Stimulated activated CD8-positive, alpha-beta memory T cell treated with anti-CD3 and anti-CD28 coated beads, Interleukin-15, amount 100 ng/mL, for 4 hours (primary cell): Measurements from ENCODE around the gene NR1H3.
"Not testable (repeated sequence)": the region's sequence is repeated elsewhere in the genome, so short reads cannot be mapped to it uniquely, and the experiment has no call there.

Source experiments
- DNase-seq, 2 donors: peaks; one replicate each; pipeline ENCODE4 v3.0.0-alpha.2; 2020; ENCODE audit warnings: low read depth in 2 of 2

The NR1H3 gene

DNA sequence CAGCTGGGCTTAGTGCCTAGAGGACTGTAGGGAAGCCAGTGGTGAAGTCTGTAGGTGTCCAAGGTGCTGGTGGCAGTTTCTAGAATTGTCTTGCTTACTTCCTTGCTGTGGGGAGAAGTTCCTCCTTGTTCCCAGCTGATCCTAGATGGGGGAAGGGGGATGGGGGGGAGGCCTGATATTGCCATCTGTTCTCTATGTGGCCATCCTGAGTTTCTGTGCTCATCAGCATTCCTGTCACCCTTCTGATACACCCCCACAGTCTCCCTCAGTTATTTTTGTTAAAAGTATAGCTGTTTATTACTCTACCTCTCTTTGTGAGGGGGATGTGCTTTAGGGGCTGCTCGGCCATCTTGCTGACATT lies 48.7 kb downstream of the NR1H3 start:
- no peak for DNase-seq

DNA sequence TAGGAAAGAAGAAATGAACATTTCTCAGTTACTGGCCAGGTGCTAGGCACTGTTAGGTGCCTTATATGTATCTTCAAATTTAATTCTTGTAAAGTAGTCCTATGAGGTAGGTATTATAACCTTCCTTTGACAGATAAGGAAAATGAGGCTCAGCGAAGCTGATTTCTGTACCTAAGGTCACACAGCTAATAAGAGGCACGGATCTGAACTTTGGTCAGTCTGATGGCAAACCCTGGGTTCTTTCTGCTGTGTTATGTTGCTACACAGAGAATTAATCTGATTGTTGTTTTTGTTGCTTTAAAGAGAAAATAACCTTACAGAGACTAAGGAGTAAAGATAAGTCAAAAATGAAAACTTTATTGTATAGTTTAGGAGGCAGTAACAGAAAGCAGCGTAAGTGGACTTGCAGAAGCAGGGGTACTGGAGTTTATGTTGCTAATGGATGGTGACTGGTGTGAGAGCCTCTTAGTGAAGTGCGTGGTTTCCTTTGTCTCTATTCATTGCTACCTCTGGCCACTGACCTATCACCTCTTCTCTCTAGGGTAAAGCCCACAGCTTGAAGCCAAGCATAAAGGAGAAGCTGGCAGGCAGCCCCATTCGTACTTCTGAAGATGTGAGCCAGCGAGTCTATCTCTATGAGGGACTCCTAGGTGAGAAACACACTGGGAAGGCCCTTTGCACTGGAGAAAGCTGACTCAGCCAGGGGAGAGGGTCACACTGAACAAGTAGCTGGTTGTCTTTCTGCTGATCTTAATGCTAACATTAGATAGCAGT lies 50.4 kb downstream of the NR1H3 start:
- no peak for DNase-seq

DNA sequence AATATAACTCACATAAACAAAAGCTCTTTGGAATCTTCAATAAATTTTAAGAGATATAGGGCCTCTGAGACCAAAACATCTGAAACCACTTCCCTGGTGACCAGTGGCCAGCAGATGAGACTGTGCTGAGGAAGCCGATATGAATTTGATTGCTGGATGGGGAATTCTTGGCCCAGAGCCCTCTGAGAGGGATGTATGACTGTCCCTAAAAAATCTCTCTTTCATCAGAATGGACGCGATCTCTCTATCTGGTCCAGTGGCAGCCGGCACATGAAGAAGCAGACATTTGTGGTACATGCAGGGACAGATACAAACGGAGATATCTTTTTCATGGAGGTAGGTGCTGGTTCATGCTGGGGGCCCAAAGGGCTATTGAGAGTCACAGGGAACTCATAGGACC lies 57.2 kb downstream of the NR1H3 start:
- DNase-seq: no peak

DNA sequence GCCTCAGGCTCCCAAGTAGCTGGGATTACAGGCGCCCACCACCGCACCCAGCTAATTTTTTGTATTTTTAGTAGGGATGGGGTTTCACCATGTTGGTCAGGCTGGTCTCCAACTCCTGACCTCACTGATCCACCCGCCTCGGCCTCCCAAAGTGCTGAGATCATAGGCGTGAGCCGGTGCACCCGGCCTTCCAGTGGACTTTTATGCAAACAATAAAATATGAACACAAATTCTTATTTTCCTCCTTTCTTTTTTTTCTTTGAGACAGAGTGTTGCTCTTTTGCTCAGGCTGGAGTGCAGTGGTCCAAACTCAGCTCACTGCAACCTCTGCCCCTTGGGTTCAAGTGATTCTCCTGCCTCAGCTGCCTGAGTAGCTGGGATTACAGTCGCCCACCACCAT lies 58.7 kb downstream of the NR1H3 start:
- DNase-seq: not testable (repeated sequence)

DNA sequence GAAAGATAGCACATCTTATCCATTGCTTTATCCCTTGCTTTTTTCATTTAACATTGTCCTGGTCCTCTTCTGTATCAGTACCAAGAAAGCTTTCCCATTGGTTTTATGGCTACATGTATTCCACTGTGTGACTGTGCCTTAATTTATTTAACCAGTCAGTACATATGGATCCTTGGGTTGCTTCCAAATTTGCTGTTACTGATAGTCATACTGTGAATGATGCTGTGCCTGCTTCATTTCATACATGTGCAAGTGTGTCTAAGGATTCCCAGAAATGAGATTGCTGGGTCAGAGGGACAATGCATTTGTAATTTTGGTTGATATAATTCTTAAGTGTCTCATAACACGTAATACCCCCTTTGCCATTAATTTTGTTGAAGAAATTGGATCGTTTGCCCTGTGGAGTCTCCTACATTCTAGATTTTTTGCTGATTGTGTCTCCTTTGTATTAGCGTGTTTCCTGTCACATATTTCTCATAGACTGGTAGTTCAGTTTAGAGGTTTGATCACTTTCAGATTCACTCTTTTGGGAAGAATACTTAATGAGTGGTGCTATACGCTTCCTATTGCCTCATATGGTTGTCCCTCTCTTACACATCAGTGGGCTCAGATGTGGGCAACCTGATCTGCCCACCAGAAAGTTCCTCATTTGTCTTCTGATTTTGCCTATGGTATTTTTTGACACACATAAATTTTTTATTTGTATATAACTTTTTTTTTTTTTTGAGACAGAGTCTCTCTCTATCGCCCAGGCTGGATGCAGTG lies 59.5 kb downstream of the NR1H3 start:
- DNase-seq: no peak

DNA sequence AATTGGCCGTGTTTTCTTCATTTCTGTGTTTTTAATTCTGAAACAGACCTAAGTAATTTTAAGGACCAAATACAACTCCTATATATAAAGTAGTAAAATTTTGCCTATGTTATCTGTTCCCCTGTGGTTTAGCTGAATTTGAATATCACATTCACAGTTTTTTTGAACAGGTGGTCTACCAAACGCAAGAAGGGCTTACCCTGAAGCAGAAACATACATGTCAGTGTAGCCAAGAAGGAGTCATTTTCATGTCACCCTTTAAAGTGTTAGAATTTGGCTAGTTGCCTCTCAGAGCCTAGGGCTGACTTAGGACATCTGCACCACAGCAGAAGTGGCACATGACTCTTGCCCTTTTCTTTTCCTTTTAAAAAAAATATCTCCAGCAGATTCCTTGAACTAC lies 60.4 kb downstream of the NR1H3 start:
- no peak for DNase-seq
